A549 (cell line): ENCODE results near the gene PROSER1. TPM values are rescaled to one million over a fixed set of nuclear protein-coding genes. Genes with fewer than 3 reads are reported as not detected.

ENCODE experiments used
- ATAC-seq, 2 experiments: fragments of 200-7000 bp in 1 of 2; fragments of >200 bp in 1 of 2; cut with Nextera tagmentation in 1 of 2; cut with Tn5 transposase in 1 of 2; 3 replicates each; pipeline versions ENCODE4 v1.8.0 to v1.9.1; 2018 to 2020; ENCODE audit warnings: mild to moderate bottlenecking in 1 of 2, moderate library complexity in 1 of 2
- CTCF ChIA-PET: fragments of 300-600 bp; sonication (Branson Sonifier 250); formaldehyde crosslinking; extraction: SDS; loops from one replicate; lab custom pipeline; 2021; ENCODE audit warnings: antibody characterized with exemption, inconsistent platforms; lab: Yijun Ruan, JAX
- POLR2A ChIA-PET: fragments of 350-600 bp; formaldehyde crosslinking; extraction: SDS; loops from one replicate; lab custom pipeline; 2021; ENCODE audit warnings: antibody characterized with exemption, inconsistent platforms; lab: Yijun Ruan, JAX
- DNase-seq, 2 experiments: peaks; one replicate each; pipeline versions ENCODE4 v3.0.0 to v3.0.0-alpha.2; 2011 to 2016; ENCODE audit warnings: low read depth in 1 of 2, low spot score in 1 of 2
- FAIRE-seq: peaks from 2 replicates; lab custom pipeline; 2011; peaks lifted over from hg19 to GRCh38; lab: Jason Lieb, UNC
- H3K27ac ChIP-seq, 2 experiments: fragments of >200 bp; sonication (Bioruptor Twin); formaldehyde crosslinking; 3 replicates each; pipeline ENCODE4 v1.5.1; 2016 to 2017
- H3K4me1 ChIP-seq: fragments of >200 bp; sonication (Bioruptor Twin); formaldehyde crosslinking; 3 replicates; pipeline ENCODE4 v1.6.1; 2016
- H3K4me2 ChIP-seq: fragments of >200 bp; sonication (Bioruptor Twin); formaldehyde crosslinking; 3 replicates; pipeline ENCODE4 v1.6.1; 2016
- H3K4me3 ChIP-seq: fragments of >200 bp; sonication (Bioruptor Twin); formaldehyde crosslinking; 3 replicates; pipeline ENCODE4 v1.5.1; 2016
- H3K9me3 ChIP-seq: fragments of >200 bp; sonication (Bioruptor Twin); formaldehyde crosslinking; 3 replicates; pipeline ENCODE4 v1.6.1; 2016
- CBX2 ChIP-seq: fragments of 200-600 bp; sonication (generic); IDR thresholded peaks from 2 replicates; pipeline ENCODE4 v1.6.1; 2016; ENCODE audit warnings: low read depth, mild to moderate bottlenecking, borderline replicate concordance
- CBX8 ChIP-seq: fragments of 200-600 bp; sonication (generic); IDR thresholded peaks from 2 replicates; pipeline ENCODE4 v1.6.1; 2016
- CEBPB ChIP-seq, 2 experiments: fragments of >200 bp in 1 of 2; sonication (Bioruptor Twin) in 1 of 2; formaldehyde crosslinking in 1 of 2; IDR thresholded peaks; 2 replicates each; pipeline ENCODE4 v1.6.1; 2012 to 2016
- CHD2 ChIP-seq: fragments of 150-350 bp; IDR thresholded peaks from 2 replicates; pipeline ENCODE4 v1.6.1; 2014; ENCODE audit warnings: low read length; ENCODE audit not compliant: partially characterized antibody
- CTCF ChIP-seq: fragments of >200 bp; sonication (Bioruptor Twin); formaldehyde crosslinking; IDR thresholded peaks from 3 replicates; pipeline ENCODE4 v1.5.1; 2016
- E2F6 ChIP-seq: IDR thresholded peaks from 2 replicates; pipeline ENCODE4 v1.6.1; 2012; ENCODE audit warnings: low read depth, borderline replicate concordance
- EHMT2 ChIP-seq: fragments of 200-600 bp; sonication (generic); IDR thresholded peaks from 2 replicates; pipeline ENCODE4 v1.6.1; 2016; ENCODE audit warnings: antibody characterized with exemption, low read depth, mild to moderate bottlenecking, moderate library complexity
- ESRRA ChIP-seq: fragments of 150-350 bp; IDR thresholded peaks from 2 replicates; pipeline ENCODE4 v1.6.1; 2014; ENCODE audit warnings: mild to moderate bottlenecking, low read length, borderline replicate concordance
- FOSL2 ChIP-seq, 2 experiments: fragments of 450-650 bp in 1 of 2; fragments of >200 bp in 1 of 2; sonication (Bioruptor Twin) in 1 of 2; formaldehyde crosslinking; IDR thresholded peaks; 2 replicates each; pipeline versions ENCODE4 v1.5.0 to v1.6.1; 2016 to 2020; ENCODE audit warnings: mild to moderate bottlenecking in 1 of 2, moderate library complexity in 1 of 2
- FOXS1 ChIP-seq: fragments of 250-450 bp; sonication (Bioruptor Pico); IDR thresholded peaks from 2 replicates; pipeline ENCODE4 v1.5.0; 2020; ENCODE audit warnings: mild to moderate bottlenecking, moderate library complexity
- GATA3 ChIP-seq: IDR thresholded peaks from 2 replicates; pipeline ENCODE4 v1.6.1; 2012; ENCODE audit warnings: borderline replicate concordance
- HDAC2 ChIP-seq: fragments of 200-600 bp; sonication (generic); IDR thresholded peaks from 2 replicates; pipeline ENCODE4 v1.6.1; 2016
- HES2 ChIP-seq: fragments of >200 bp; sonication (Bioruptor Twin); formaldehyde crosslinking; IDR thresholded peaks from 2 replicates; pipeline ENCODE4 v1.6.1; 2016
- HEYL ChIP-seq: fragments of 250-450 bp; sonication (Bioruptor Pico); IDR thresholded peaks from 2 replicates; pipeline ENCODE4 v1.8.0; 2021; ENCODE audit warnings: mild to moderate bottlenecking, moderate library complexity
- HOXB5 ChIP-seq: fragments of 250-450 bp; sonication (Bioruptor Pico); IDR thresholded peaks from 2 replicates; pipeline ENCODE4 v1.5.0; 2020; ENCODE audit warnings: mild to moderate bottlenecking, moderate library complexity
- JUN ChIP-seq, 2 experiments: fragments of >200 bp; sonication (Bioruptor Twin); formaldehyde crosslinking; IDR thresholded peaks; 2 replicates in 1 of 2; 3 replicates in 1 of 2; pipeline ENCODE4 v1.6.1; 2016 to 2017
- KDM5A ChIP-seq: fragments of 200-600 bp; sonication (generic); IDR thresholded peaks from 2 replicates; pipeline ENCODE4 v1.6.1; 2016; ENCODE audit warnings: antibody characterized with exemption, mild to moderate bottlenecking
- MAX ChIP-seq: IDR thresholded peaks from 2 replicates; pipeline ENCODE4 v1.6.1; 2012
- MAZ ChIP-seq: fragments of 150-350 bp; IDR thresholded peaks from 2 replicates; pipeline ENCODE4 v1.6.1; 2014; ENCODE audit warnings: antibody characterized with exemption, low read depth, low read length, borderline replicate concordance
- MYC ChIP-seq: IDR thresholded peaks from 2 replicates; pipeline ENCODE4 v1.6.1; 2012; ENCODE audit warnings: mild to moderate bottlenecking, inconsistent platforms, low read length, improper control_type of control experiment, borderline replicate concordance
- NFE2L2 ChIP-seq: fragments of 150-350 bp; conservative IDR thresholded peaks from 2 replicates; pipeline ENCODE4 v1.6.1; 2014; ENCODE audit warnings: low read length
- NPAS2 ChIP-seq: fragments of 250-450 bp; sonication (Bioruptor Pico); IDR thresholded peaks from 2 replicates; pipeline ENCODE4 v1.8.0; 2022; ENCODE audit warnings: mild to moderate bottlenecking, moderate library complexity, borderline replicate concordance
- POLR2AphosphoS2 ChIP-seq: conservative IDR thresholded peaks from 2 replicates; pipeline ENCODE4 v1.6.1; 2012; ENCODE audit warnings: low read length, improper control_type of control experiment, inconsistent platforms
- REST ChIP-seq: fragments of 200-600 bp; sonication (generic); IDR thresholded peaks from 2 replicates; pipeline ENCODE4 v1.6.1; 2016; ENCODE audit warnings: antibody characterized with exemption, mild to moderate bottlenecking, moderate library complexity
- TFCP2L1 ChIP-seq: fragments of 250-450 bp; sonication (Bioruptor Pico); IDR thresholded peaks from 2 replicates; pipeline ENCODE4 v1.5.0; 2021; ENCODE audit warnings: mild to moderate bottlenecking
- TP53 ChIP-seq: fragments of 250-450 bp; sonication (Bioruptor Pico); IDR thresholded peaks from 2 replicates; pipeline ENCODE4 v1.5.0; 2021; ENCODE audit warnings: mild to moderate bottlenecking, moderate library complexity
- ZFP36 ChIP-seq: fragments of 450-650 bp; IDR thresholded peaks from 2 replicates; pipeline ENCODE4 v1.6.1; 2014; ENCODE audit warnings: borderline replicate concordance; ENCODE audit not compliant: partially characterized antibody
- ZNF302 ChIP-seq: fragments of 250-450 bp; sonication (Bioruptor Pico); IDR thresholded peaks from 2 replicates; pipeline ENCODE4 v1.9.0; 2021; ENCODE audit warnings: inconsistent platforms, mild to moderate bottlenecking, moderate library complexity
- WGBS: methylation state at CpG from one replicate; pipeline ENCODE4 v1.1.6; 2017; ENCODE audit errors: missing lambda C conversion rate; 5-methylcytosine and 5-hydroxymethylcytosine counted together
- polyA plus RNA-seq, 4 experiments: library from polyadenylated mRNA; depleted of rRNA in 3 of 4; stranded (reverse); fragments of >200 nt; fragmentation: RNase III in 1 of 4; extraction: RNeasy Plus Mini Kit Qiagen cat#74134 plus additional on column Dnase treatment in 1 of 4; gene quantifications; 2 replicates in 3 of 4; 3 replicates in 1 of 4; pipeline ENCODE4 v1.2.3, GENCODE V29; 2011 to 2017

Gene PROSER1
- polyA plus RNA-seq, 2 of the 4 experiments (the other 2 are of a cell fraction): 9.9 to 19.0 TPM

- Histone ChIP-seq H3K4me1 (no peaks in the 10 kb centered on the region), H3K4me2 (no peak overlapping the region), H3K27ac (no peak overlapping the region), H3K9me3 (no peaks in the 10 kb centered on the region), H3K4me3 (no peak overlapping the region)
- FAIRE-seq: no peak
- no peak for ATAC-seq
- CTCF ChIA-PET: no interaction called here
- no peak for TF ChIP-seq CHD2
- TF ChIP-seq EHMT2: no peak
- TF ChIP-seq KDM5A: no peak
- TF ChIP-seq JUN (IDR thresholded peaks at IDR 0.05): no peak
- no peak for TF ChIP-seq NFE2L2
- TF ChIP-seq REST: no peak
- no peak for TF ChIP-seq ZFP36
- TF ChIP-seq FOXS1 (CRISPR knock-in tag): no peak
- no peak for TF ChIP-seq CBX2
- TF ChIP-seq HOXB5 (CRISPR knock-in tag): no peak
- TF ChIP-seq TP53 (CRISPR knock-in tag): no peak
- TF ChIP-seq MYC: no peak
- no peak for TF ChIP-seq ESRRA
- TF ChIP-seq HEYL (CRISPR knock-in tag): no peak
- DNase-seq: no peak
- POLR2A ChIA-PET: no interaction called here
Measured at GRCh38 chr13:39023761-39024160, 14.1 kb downstream of the PROSER1 start.

- no peaks in the 10 kb centered on the region for H3K4me1 ChIP-seq
- CTCF ChIA-PET: no interaction called here
- 96% methylated on average over 2 of the region's 2 CpGs for WGBS
- ATAC-seq (no peak), FAIRE-seq (no peak)
- TF ChIP-seq HES2 (no peak), MAZ (no peak), HDAC2 (no peak), POLR2AphosphoS2 (no peak), CBX2 (no peak), ZNF302 (CRISPR knock-in tag) (no peak), MAX (no peak), GATA3 (no peak), TFCP2L1 (no peak), E2F6 (no peak), CBX8 (no peak), NPAS2 (CRISPR knock-in tag) (no peak), CEBPB (IDR thresholded peaks at IDR 0.05) (no peak), HOXB5 (CRISPR knock-in tag) (no peak), CTCF (no peak), FOSL2 (IDR thresholded peaks at IDR 0.05) (no peak), FOSL2 (CRISPR knock-in tag; IDR thresholded peaks at IDR 0.05) (no peak)
- TF ChIP-seq, all 56 proteins: peak for 0
- no peak overlapping the region for H3K4me2 ChIP-seq
- H3K9me3 ChIP-seq: no peaks in the 10 kb centered on the region
- no peak for DNase-seq
- no peak overlapping the region for H3K27ac ChIP-seq
- POLR2A ChIA-PET: no interaction called here
- H3K4me3 ChIP-seq: no peak overlapping the region
Measured at GRCh38 chr13:39023316-39023715, 14.6 kb downstream of the PROSER1 start.
